Hepatocyte (in vitro differentiated cells): ENCODE data around the gene MRPS33. TPM values are rescaled to one million over a fixed set of nuclear protein-coding genes. Genes with fewer than 3 reads are reported as not detected.

Source experiments
- DNase-seq: peaks from one replicate; pipeline ENCODE4 v3.0.0-alpha.2; 2016; ENCODE audit warnings: low spot score
- H2AFZ ChIP-seq: fragments of 200-600 bp; sonication (generic); 2 replicates; pipeline ENCODE4 v1.6.0; 2016; ENCODE audit warnings: antibody characterized with exemption, mild to moderate bottlenecking
- H3K27ac ChIP-seq: fragments of 200-600 bp; sonication (generic); 2 replicates; pipeline ENCODE4 v1.5.1; 2016; ENCODE audit warnings: mild to moderate bottlenecking
- H3K27me3 ChIP-seq: fragments of 200-600 bp; sonication (generic); 2 replicates; pipeline ENCODE4 v1.6.1; 2016
- H3K36me3 ChIP-seq: fragments of 200-600 bp; sonication (generic); replicated peaks from 2 replicates; pipeline ENCODE4 v1.5.1; 2016; ENCODE audit warnings: low read depth; ENCODE audit not compliant: insufficient read depth
- H3K4me1 ChIP-seq: fragments of 200-600 bp; sonication (generic); 2 replicates; pipeline ENCODE4 v1.5.1; 2016; ENCODE audit warnings: mild to moderate bottlenecking, moderate library complexity; ENCODE audit not compliant: insufficient read depth
- H3K4me2 ChIP-seq: fragments of 200-600 bp; sonication (generic); 2 replicates; pipeline ENCODE4 v1.6.0; 2016
- H3K4me3 ChIP-seq: fragments of 200-600 bp; sonication (generic); 2 replicates; pipeline ENCODE4 v1.5.1; 2016; ENCODE audit warnings: mild to moderate bottlenecking
- H3K79me2 ChIP-seq: fragments of 200-600 bp; sonication (generic); 2 replicates; pipeline ENCODE4 v1.6.0; 2017; ENCODE audit warnings: mild to moderate bottlenecking
- H3K9me2 ChIP-seq: fragments of 200-600 bp; sonication (generic); replicated peaks from 2 replicates; pipeline ENCODE4 v1.6.0; 2017; ENCODE audit warnings: mild to moderate bottlenecking; ENCODE audit not compliant: insufficient read depth
- H3K9me3 ChIP-seq: fragments of 200-600 bp; sonication (generic); 2 replicates; pipeline ENCODE4 v1.5.1; 2016; ENCODE audit warnings: low read depth, mild to moderate bottlenecking
- H4K20me1 ChIP-seq: fragments of 200-600 bp; sonication (generic); 2 replicates; pipeline ENCODE4 v1.6.0; 2016; ENCODE audit warnings: mild to moderate bottlenecking; ENCODE audit not compliant: insufficient read depth, poor library complexity, severe bottlenecking
- CTCF ChIP-seq: fragments of 200-600 bp; sonication (generic); IDR thresholded peaks from 2 replicates; pipeline ENCODE4 v1.5.1; 2016; ENCODE audit warnings: antibody characterized with exemption, mild to moderate bottlenecking; ENCODE audit not compliant: poor library complexity
- EZH2 ChIP-seq: fragments of 200-600 bp; sonication (generic); IDR thresholded peaks from 2 replicates; pipeline ENCODE4 v1.6.1; 2016; ENCODE audit warnings: antibody characterized with exemption, mild to moderate bottlenecking, borderline replicate concordance
- EZH2phosphoT487 ChIP-seq: fragments of 200-600 bp; sonication (generic); IDR thresholded peaks from one replicate; pipeline ENCODE4 v1.6.1; 2018; ENCODE audit warnings: antibody characterized with exemption, mild to moderate bottlenecking, low read depth, moderate library complexity; ENCODE audit not compliant: unreplicated experiment, severe bottlenecking
- WGBS: methylation state at CpG from one replicate; pipeline ENCODE4 v1.1.6; 2016; ENCODE audit warnings: low lambda C conversion rate; ENCODE audit errors: missing lambda C conversion rate; 5-methylcytosine and 5-hydroxymethylcytosine counted together
- polyA plus RNA-seq: library from polyadenylated mRNA; unstranded; fragments of >200 nt; fragmentation: Nextera tagmentation; extraction: Ambion mirVana; gene quantifications from 2 replicates; pipeline ENCODE4 v1.2.1, GENCODE V29; 2016
- total RNA-seq: library from RNA; depleted of rRNA; stranded (reverse); fragments of >200 nt; gene quantifications from 2 replicates; pipeline ENCODE4 v1.2.3, GENCODE V29; 2014

The MRPS33 gene
- total and polyA plus RNA-seq, 2 experiments from 2014 or later, result 33.8 to 82.9 TPM

GRCh38 chr7:141028767-141029166 lies 14.0 kb upstream of the MRPS33 start:
- Histone ChIP-seq H3K4me2 (no peak overlapping the region), H3K36me3 (no peaks in the 10 kb centered on the region), H3K9me2 (no peaks in the 10 kb centered on the region), H4K20me1 (no peaks in the 10 kb centered on the region), H3K27ac (no peak overlapping the region), H3K4me3 (no peak overlapping the region), H3K79me2 (no peaks in the 10 kb centered on the region), H3K27me3 (no peaks in the 10 kb centered on the region), H2AFZ (no peak overlapping the region), H3K4me1 (no peaks in the 10 kb centered on the region), H3K9me3 (no peaks in the 10 kb centered on the region)
- no peak for DNase-seq
- 72% methylated on average over 3 of the region's 3 CpGs for WGBS
- TF ChIP-seq EZH2phosphoT487, result no peak
- TF ChIP-seq EZH2, result no peak
- no peak for TF ChIP-seq CTCF

GRCh38 chr7:141027043-141027442 lies 12.3 kb upstream of the MRPS33 start:
- Histone ChIP-seq H3K4me3 (no peak overlapping the region), H3K9me2 (no peaks in the 10 kb centered on the region), H3K27ac (no peak overlapping the region), H3K4me2 (no peak overlapping the region), H2AFZ (no peak overlapping the region), H4K20me1 (no peaks in the 10 kb centered on the region), H3K36me3 (no peaks in the 10 kb centered on the region), H3K9me3 (no peaks in the 10 kb centered on the region), H3K27me3 (no peaks in the 10 kb centered on the region), H3K4me1 (no peaks in the 10 kb centered on the region), H3K79me2 (no peaks in the 10 kb centered on the region)
- WGBS, result 72% methylated on average over 3 of the region's 3 CpGs
- no peak for TF ChIP-seq EZH2
- TF ChIP-seq EZH2phosphoT487, result no peak
- TF ChIP-seq CTCF, result no peak
- DNase-seq, result no peak

GRCh38 chr7:141024668-141025067 lies 9.9 kb upstream of the MRPS33 start:
- Histone ChIP-seq H3K4me3 (no peak overlapping the region), H3K9me2 (no peaks in the 10 kb centered on the region), H3K27ac (no peak overlapping the region), H2AFZ (no peak overlapping the region), H3K9me3 (no peaks in the 10 kb centered on the region), H3K4me1 (no peaks in the 10 kb centered on the region), H4K20me1 (no peaks in the 10 kb centered on the region), H3K4me2 (no peak overlapping the region), H3K36me3 (no peaks in the 10 kb centered on the region), H3K27me3 (no peaks in the 10 kb centered on the region), H3K79me2 (no peaks in the 10 kb centered on the region)
- no peak for DNase-seq
- no peak for TF ChIP-seq EZH2
- no peak for TF ChIP-seq EZH2phosphoT487
- TF ChIP-seq CTCF, result no peak
- 84% methylated on average over 1 of the region's 1 CpG for WGBS

GRCh38 chr7:141023295-141023694 lies 8.5 kb upstream of the MRPS33 start:
- Histone ChIP-seq H3K79me2 (no peaks in the 10 kb centered on the region), H3K4me2 (no peak overlapping the region), H2AFZ (no peak overlapping the region), H4K20me1 (no peaks in the 10 kb centered on the region), H3K27me3 (peaks cover 9% of the 10 kb centered on the region), H3K9me3 (no peaks in the 10 kb centered on the region), H3K4me1 (no peaks in the 10 kb centered on the region), H3K36me3 (no peaks in the 10 kb centered on the region), H3K4me3 (no peak overlapping the region), H3K27ac (no peak overlapping the region), H3K9me2 (no peaks in the 10 kb centered on the region)
- no peak for DNase-seq
- TF ChIP-seq CTCF (no peak), EZH2phosphoT487 (no peak), EZH2 (no peak)
- 71% methylated on average over 1 of the region's 1 CpG for WGBS
